Stimulated activated naive B cell treated with anti-CD40 and anti-IgM and Interleukin-4, amounts not matched to agents 10 μg/mL and 1 μg/mL and 100 μg/mL, for 72 hours (primary cell): Measurements from ENCODE around the gene AMTN.
A peak's percentile ranks its signal among the peaks of the same experiment; 100 is the strongest.
"Not testable (repeated sequence)": the region's sequence is repeated elsewhere in the genome, so short reads cannot be mapped to it uniquely, and the experiment has no call there.

Experiments
- ATAC-seq, 2 donors: fragments of 150-1000 bp; cut with Tn5 transposase; replicated peaks; 2 replicates each; pipeline ENCODE4 v1.10.0; 2021; ENCODE audit warnings: moderate library complexity in 1 of 2
- DNase-seq: peaks from one replicate; pipeline ENCODE4 v3.0.0; 2021
- H3K27ac Mint-ChIP-seq: one replicate; pipeline ENCODE4 v1.8.0; 2022; ENCODE audit warnings: mild to moderate bottlenecking, mixed read lengths
- H3K27me3 Mint-ChIP-seq, 2 donors: one replicate each; pipeline ENCODE4 v1.8.0; 2022; ENCODE audit warnings: mixed read lengths in 2 of 2
- H3K36me3 Mint-ChIP-seq, 2 donors: one replicate each; pipeline ENCODE4 v1.8.0; 2022; ENCODE audit warnings: mixed read lengths in 2 of 2, mild to moderate bottlenecking in 1 of 2
- H3K4me1 Mint-ChIP-seq, 2 donors: one replicate each; pipeline ENCODE4 v1.8.0; 2022; ENCODE audit warnings: mixed read lengths in 2 of 2, mild to moderate bottlenecking in 1 of 2
- H3K4me3 Mint-ChIP-seq, 2 donors: one replicate each; pipeline ENCODE4 v1.8.0; 2022; ENCODE audit warnings: mild to moderate bottlenecking in 2 of 2, mixed read lengths in 2 of 2, moderate library complexity in 1 of 2
- H3K9me3 Mint-ChIP-seq, 2 donors: one replicate each; pipeline ENCODE4 v1.8.0; 2022; ENCODE audit warnings: mixed read lengths in 2 of 2, mild to moderate bottlenecking in 1 of 2

Gene AMTN

DNA sequence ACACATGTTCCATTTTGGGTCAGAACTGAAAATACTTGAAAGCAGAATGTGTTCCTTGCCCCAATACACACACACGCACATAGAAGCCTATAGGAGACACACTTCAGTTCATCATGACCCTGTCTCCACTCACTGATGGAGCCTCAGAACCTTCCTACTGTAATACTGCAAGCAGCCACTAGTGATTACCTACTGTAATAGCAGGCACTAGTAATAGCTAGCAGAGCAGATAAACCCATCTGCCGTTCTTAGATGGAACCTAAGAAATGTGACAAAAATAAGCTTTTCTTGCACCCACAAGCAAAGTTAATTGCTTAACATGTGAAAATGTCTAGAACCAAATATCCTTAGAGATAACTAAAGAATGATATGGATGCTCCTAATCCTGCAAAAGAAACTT lies 13.6 kb downstream of the AMTN start:
- H3K4me3 Mint-ChIP-seq: no peak overlapping the region
- H3K36me3 Mint-ChIP-seq: no peaks in the 10 kb centered on the region
- no peaks in the 10 kb centered on the region for H3K4me1 Mint-ChIP-seq
- H3K27ac Mint-ChIP-seq: no peak overlapping the region
- ATAC-seq: peak; percentile 45 to 63
- H3K27me3 Mint-ChIP-seq: peaks cover 11 to 15% of the 10 kb centered on the region in 2 donors
- DNase-seq: no peak
- H3K9me3 Mint-ChIP-seq: no peaks in the 10 kb centered on the region

DNA sequence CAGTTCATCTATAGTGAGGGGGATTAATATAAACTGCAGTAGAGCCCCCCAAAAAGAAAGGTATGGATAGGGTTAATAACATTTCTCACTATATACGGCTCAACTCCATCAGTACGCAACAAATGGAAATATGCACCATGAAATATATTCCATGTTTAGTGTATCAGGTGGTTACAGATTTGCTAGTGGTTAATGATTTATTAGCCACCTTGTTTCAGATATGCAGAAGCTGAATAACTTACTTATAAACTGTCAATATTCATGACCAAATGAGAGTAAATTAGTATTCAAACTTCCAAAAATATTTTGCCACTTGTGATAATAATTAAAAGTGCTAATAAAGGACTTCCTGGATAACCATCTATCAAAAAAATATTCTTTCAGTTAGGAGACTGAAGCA lies 14.8 kb downstream of the AMTN start:
- Mint-ChIP-seq H3K27me3 (peaks cover 11 to 15% of the 10 kb centered on the region in 2 donors), H3K4me1 (no peaks in the 10 kb centered on the region), H3K9me3 (no peaks in the 10 kb centered on the region), H3K4me3 (no peak overlapping the region), H3K36me3 (no peaks in the 10 kb centered on the region), H3K27ac (no peak overlapping the region)
- DNase-seq (no peak), ATAC-seq (no peak)

DNA sequence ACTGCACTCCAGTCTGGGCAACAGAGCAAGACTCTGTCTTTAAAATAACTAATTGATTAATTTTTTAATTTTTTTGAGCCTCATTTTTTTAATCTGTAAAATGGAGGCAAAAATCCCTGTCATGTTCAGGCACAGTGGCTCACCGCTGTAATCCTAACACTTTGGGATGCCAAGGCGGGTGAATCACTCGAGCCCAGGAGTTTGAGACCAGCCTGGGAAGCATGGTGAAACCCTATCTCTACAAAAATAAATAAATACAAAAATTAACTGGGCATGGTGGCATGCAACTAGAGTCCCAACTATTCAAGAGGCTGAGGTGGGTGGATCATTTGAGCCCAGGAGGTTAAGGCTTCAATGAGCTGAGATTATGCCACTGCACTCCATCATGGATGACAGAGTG lies 15.4 kb downstream of the AMTN start:
- Mint-ChIP-seq H3K27ac (no peak overlapping the region), H3K4me3 (no peak overlapping the region), H3K4me1 (no peaks in the 10 kb centered on the region)

DNA sequence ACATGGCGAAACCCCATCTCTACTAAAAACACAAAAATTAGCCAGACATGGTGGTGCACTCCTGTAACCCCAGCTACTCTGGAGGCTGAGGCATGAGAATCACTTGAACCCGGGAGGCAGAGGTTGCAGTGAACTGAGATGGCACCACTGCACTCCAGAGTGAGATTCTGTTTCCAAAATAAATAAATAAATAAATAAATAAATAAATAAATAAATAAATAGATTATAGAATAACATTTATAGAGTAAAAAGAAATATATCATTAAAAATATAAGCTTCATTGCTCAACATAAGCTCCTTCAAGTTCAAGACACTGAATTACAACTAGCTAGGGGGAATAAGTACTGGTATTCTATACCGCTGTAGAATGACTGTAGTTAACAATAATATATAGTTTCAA lies 16.5 kb downstream of the AMTN start:
- H3K27ac Mint-ChIP-seq, ATAC-seq, H3K4me1 Mint-ChIP-seq, H3K9me3 Mint-ChIP-seq, H3K36me3 Mint-ChIP-seq, H3K4me3 Mint-ChIP-seq, DNase-seq: not testable (repeated sequence)
- H3K27me3 Mint-ChIP-seq: peaks cover 11 to 15% of the 10 kb centered on the region in 2 donors

More for the DNA sequence above, 15.4 kb downstream of the AMTN start:
- no peaks in the 10 kb centered on the region for H3K36me3 Mint-ChIP-seq
- ATAC-seq: no peak
- no peaks in the 10 kb centered on the region for H3K9me3 Mint-ChIP-seq
- no peak for DNase-seq
- H3K27me3 Mint-ChIP-seq: peaks cover 11 to 15% of the 10 kb centered on the region in 2 donors

DNA sequence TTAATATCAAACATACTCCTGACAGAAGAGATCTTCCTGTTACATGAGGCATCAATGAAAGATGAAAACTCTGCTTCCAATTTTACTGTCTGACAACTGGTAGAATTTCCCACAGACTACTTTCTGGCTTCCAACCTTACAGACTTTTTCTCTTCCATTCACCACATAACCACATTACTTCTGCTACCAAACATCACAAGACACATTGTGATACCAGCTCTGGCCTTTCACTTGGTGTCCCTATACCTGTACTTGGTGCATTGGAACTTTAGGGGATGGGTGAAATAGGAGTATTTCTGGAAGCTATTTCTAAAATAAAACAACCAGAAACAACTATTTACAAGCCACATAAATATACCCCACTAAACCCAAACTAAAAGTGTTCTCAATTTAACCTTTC lies 20.5 kb downstream of the AMTN start:
- no peak for ATAC-seq
- Mint-ChIP-seq H3K9me3 (no peaks in the 10 kb centered on the region), H3K27me3 (peaks cover 9 to 12% of the 10 kb centered on the region in 2 donors), H3K4me1 (no peaks in the 10 kb centered on the region), H3K4me3 (no peak overlapping the region), H3K36me3 (no peaks in the 10 kb centered on the region), H3K27ac (no peak overlapping the region)
- no peak for DNase-seq

DNA sequence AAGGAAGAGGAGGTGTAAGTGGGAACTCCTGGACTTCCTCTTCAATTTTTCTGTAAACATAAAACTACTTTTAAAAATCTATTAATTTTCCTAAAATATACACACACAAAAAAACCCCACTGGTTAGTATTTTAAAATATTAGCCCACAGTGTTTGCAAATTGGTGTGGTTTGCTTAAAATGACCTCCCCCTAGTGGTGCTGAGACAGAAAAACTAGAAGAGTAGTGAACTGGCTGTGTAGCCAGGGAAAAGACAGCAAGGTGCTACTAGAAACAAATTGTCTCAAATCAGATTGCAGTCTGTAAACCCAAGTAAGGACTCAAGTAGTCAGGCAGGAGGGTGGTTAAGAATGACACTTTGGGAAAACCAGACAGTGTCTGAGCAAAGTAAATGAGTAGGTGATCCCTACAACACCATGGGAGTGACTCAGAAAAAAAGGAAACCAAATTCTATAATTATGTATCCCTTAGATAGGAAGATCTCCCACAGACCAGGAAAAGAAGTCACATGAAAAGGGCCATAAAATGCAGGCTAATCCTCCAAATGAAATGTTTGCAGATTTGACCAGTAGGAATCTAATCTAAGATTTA lies 26.0 kb downstream of the AMTN start:
- Mint-ChIP-seq H3K9me3 (no peaks in the 10 kb centered on the region), H3K36me3 (no peaks in the 10 kb centered on the region), H3K27me3 (peaks cover 12 to 20% of the 10 kb centered on the region in 2 donors), H3K4me3 (no peak overlapping the region), H3K4me1 (no peaks in the 10 kb centered on the region), H3K27ac (no peak overlapping the region)
- DNase-seq: no peak
- ATAC-seq: peak in 1 of 2 donors; percentile 42

DNA sequence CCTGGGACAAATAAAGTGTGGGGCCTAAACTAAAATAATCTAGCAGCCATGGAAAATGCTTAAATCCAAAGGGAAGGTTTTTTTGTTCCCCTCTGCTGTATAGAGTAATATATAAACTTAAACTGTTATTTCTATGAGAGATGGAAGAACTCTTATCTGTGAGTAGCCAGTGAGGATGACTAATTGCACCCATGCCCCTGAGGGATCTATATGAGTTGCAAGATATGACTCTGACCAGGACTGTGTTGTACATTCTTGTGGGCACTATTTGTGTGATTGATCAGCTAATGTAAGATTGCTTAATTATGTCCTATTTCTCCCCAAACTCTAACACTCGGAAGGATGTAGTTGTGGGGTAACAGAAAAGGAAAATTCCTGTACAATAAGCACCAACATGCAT lies 38.5 kb downstream of the AMTN start:
- H3K27me3 Mint-ChIP-seq: peaks cover 5 to 8% of the 10 kb centered on the region in 2 donors
- peaks cover 2 to 10% of the 10 kb centered on the region in 2 donors for H3K4me1 Mint-ChIP-seq
- ATAC-seq: no peak
- no peaks in the 10 kb centered on the region for H3K36me3 Mint-ChIP-seq
- no peak for DNase-seq
- no peak overlapping the region for H3K4me3 Mint-ChIP-seq
- no peak overlapping the region for H3K27ac Mint-ChIP-seq
- peaks cover 0 to 4% of the 10 kb centered on the region in 2 donors for H3K9me3 Mint-ChIP-seq

DNA sequence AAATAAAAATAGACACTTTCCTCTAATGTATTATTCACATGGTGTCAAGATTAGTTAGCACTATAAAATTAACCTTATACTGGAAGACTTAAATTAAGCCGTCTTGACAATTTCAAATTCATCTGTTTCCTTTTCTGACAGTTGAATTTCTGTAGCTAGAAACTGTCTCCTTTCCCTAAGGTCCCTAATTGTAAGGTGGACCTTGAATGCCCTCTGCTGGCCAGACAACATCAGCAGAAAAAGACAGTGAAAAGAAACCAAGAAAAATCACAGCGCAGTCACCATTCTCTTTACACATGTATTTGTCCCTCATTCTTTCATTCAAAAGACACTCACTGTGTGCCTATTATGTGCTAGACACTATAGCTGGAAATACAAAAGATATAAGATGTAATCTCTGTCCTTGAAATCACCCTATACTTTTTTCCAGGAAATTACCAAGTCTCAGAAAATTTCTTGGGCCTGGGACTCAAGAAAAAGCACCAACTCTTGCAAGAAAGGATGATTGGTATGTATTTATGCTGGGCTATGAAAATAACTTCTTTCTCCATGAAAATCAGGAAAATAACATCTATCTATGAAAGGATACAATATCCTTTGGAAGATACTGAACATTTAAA lies 41.0 kb downstream of the AMTN start:
- peaks cover 0 to 4% of the 10 kb centered on the region in 2 donors for H3K9me3 Mint-ChIP-seq
- no peak overlapping the region for H3K4me3 Mint-ChIP-seq
- H3K4me1 Mint-ChIP-seq: peaks cover 2 to 10% of the 10 kb centered on the region in 2 donors
- no peaks in the 10 kb centered on the region for H3K27me3 Mint-ChIP-seq
- ATAC-seq: peak; percentile 65 to 69
- no peak overlapping the region for H3K27ac Mint-ChIP-seq
- DNase-seq: peak; percentile 6
- H3K36me3 Mint-ChIP-seq: no peaks in the 10 kb centered on the region

DNA sequence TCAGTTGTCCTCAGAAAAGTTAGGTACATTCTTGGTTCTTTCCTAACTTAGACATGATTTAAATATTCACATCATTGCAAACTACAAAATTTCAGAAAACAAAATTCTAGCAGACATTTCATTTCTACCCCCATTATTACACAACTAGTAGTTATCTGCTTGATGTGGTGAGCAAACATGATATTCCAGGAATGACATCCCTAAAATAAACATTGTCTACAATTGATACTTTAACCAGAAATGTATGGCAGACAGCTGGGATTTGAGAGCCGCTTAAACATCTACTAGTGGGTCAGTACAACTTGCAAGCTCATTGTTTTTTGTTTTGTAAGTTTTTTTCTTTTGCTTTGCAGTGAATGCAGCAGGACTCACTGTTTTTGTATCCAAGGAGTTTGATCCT lies 41.6 kb downstream of the AMTN start:
- H3K4me1 Mint-ChIP-seq: peaks cover 2 to 10% of the 10 kb centered on the region in 2 donors
- H3K4me3 Mint-ChIP-seq: no peak overlapping the region
- peaks cover 0 to 4% of the 10 kb centered on the region in 2 donors for H3K9me3 Mint-ChIP-seq
- H3K36me3 Mint-ChIP-seq: no peaks in the 10 kb centered on the region
- no peak for ATAC-seq
- no peak overlapping the region for H3K27ac Mint-ChIP-seq
- no peak for DNase-seq
- no peaks in the 10 kb centered on the region for H3K27me3 Mint-ChIP-seq

DNA sequence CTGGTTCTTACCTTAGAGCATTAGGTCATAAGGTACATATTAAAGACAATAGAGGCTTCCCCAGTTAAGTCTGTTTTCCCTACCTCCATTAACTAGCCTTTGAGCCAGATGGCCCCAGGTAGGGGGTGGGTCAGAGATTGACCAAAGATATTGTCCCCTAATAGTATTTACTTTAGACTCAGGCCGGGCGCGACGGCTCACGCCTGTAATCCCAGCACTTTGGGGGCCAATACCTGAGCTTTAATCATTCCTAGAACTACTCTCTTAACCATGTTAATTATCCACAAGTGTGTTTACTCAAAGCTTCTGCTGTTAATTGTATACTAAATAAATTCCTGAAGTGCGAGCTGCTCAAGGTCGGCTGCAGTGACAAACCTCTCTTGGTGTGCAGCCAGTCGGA lies 45.7 kb downstream of the AMTN start:
- Mint-ChIP-seq H3K27me3 (peaks cover 6 to 10% of the 10 kb centered on the region in 2 donors), H3K9me3 (peaks cover 6 to 9% of the 10 kb centered on the region in 2 donors), H3K4me1 (peaks cover 0 to 3% of the 10 kb centered on the region in 2 donors), H3K27ac (no peak overlapping the region), H3K4me3 (no peak overlapping the region), H3K36me3 (no peaks in the 10 kb centered on the region)
- no peak for DNase-seq
- no peak for ATAC-seq

DNA sequence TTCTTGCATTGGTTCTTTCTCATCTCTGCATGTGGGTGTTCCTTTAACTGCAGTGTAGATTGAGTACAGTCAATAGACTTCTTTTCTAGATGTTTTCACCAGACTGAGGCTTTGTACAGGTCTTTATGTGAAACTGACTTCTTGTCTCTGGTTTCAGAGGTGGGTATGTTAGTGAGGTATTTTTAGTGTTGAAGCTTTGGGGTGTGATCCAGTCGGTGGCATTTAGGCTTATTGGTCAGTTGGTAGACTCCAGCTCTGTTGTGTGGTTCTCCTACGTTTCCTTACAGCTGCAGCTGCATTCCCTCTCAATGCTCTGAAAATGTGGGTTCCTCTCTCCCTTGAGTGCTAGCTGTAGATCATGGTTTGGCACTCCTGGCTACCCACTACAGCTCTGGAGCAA lies 52.4 kb downstream of the AMTN start:
- H3K9me3 Mint-ChIP-seq: peaks cover 6 to 15% of the 10 kb centered on the region in 2 donors
- no peak for DNase-seq
- no peaks in the 10 kb centered on the region for H3K4me1 Mint-ChIP-seq
- peaks cover 21 to 31% of the 10 kb centered on the region in 2 donors for H3K27me3 Mint-ChIP-seq
- H3K4me3 Mint-ChIP-seq: no peak overlapping the region
- no peak overlapping the region for H3K27ac Mint-ChIP-seq
- H3K36me3 Mint-ChIP-seq: no peaks in the 10 kb centered on the region
- ATAC-seq: no peak

DNA sequence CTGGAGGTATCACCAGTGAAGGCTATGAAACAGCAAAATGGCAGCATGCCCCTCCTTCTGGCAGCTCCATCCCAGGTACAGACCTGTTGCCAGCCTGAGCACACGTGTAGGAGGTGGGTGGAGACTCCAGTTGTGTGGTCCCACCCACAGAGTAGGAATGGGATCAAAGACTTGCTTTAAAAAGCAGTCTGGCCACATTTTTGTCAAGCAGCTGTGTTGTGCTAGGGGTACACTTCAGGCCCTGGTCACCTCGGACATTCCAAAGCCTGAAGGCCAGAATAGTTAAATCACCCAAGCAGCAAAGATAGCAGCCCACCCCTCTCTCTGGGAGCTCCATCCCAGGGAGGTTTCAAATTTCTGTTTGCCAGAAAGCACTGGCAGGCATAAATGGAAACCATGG lies 53.4 kb downstream of the AMTN start:
- no peak overlapping the region for H3K4me3 Mint-ChIP-seq
- H3K9me3 Mint-ChIP-seq: peaks cover 0 to 9% of the 10 kb centered on the region in 2 donors
- no peak for ATAC-seq
- no peaks in the 10 kb centered on the region for H3K4me1 Mint-ChIP-seq
- peaks cover 21 to 31% of the 10 kb centered on the region in 2 donors for H3K27me3 Mint-ChIP-seq
- no peak for DNase-seq
- no peak overlapping the region for H3K27ac Mint-ChIP-seq
- no peaks in the 10 kb centered on the region for H3K36me3 Mint-ChIP-seq

DNA sequence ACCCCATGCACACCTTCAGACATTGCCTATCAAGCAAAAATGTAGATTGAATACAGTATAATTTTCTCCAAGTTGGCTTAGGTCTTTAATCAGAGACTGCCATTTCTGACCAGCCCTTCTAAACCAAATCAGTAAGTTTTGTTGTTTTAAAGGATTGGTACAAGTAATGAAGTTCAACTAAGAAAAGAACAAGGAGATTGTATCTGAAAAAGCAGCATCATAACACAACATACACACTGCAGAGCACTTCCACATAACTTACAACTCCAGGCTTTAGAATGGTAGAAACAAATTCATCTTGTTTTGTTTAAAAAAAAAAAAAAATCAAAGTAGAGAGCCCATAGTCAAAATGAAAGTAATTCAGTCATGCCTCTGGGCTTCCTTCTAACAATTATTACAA lies 57.6 kb downstream of the AMTN start:
- peaks cover 3 to 5% of the 10 kb centered on the region in 2 donors for H3K9me3 Mint-ChIP-seq
- H3K27me3 Mint-ChIP-seq: peaks cover 6 to 8% of the 10 kb centered on the region in 2 donors
- no peak for ATAC-seq
- H3K36me3 Mint-ChIP-seq: peaks cover 0 to 2% of the 10 kb centered on the region in 2 donors
- H3K4me1 Mint-ChIP-seq: no peaks in the 10 kb centered on the region
- no peak overlapping the region for H3K27ac Mint-ChIP-seq
- DNase-seq: no peak
- no peak overlapping the region for H3K4me3 Mint-ChIP-seq

DNA sequence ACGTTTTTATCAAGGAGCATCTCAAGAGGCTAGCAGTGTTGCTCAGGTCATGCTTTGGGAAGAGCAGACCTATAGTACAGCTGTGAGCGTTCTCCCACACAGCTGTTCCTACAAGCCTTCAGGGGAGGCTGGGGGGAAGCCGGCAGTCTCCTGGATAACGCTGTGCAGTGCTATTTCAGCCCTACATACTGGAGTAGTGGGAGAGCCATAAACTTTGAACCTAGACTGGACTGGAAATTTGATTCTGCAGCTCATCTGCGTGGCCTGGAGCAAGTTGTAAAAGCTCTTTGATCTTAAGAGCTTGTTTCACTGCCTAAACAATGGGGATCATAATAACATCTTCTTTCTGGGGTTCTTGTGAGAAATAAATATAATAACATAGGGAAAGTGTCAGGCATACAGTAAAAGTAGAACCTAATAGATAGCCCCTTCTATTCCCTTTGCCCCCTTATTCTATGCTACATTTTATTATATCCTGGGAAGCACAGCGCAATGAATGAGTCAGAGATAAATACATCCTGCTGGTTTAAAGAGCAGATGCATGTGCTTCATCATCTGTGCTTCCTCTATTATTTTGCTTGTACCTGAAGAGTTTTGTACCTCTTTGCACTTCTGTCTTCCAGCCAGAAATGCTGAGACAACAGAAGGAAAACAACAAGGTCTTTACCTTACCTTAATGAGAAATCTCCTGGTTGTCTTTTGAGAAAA lies 59.0 kb downstream of the AMTN start:
- DNase-seq: no peak
- no peaks in the 10 kb centered on the region for H3K4me1 Mint-ChIP-seq
- ATAC-seq: no peak
- H3K9me3 Mint-ChIP-seq: peaks cover 3 to 5% of the 10 kb centered on the region in 2 donors
- H3K36me3 Mint-ChIP-seq: peaks cover 0 to 2% of the 10 kb centered on the region in 2 donors
- H3K27me3 Mint-ChIP-seq: peaks cover 0 to 4% of the 10 kb centered on the region in 2 donors
- H3K4me3 Mint-ChIP-seq: no peak overlapping the region
- no peak overlapping the region for H3K27ac Mint-ChIP-seq

DNA sequence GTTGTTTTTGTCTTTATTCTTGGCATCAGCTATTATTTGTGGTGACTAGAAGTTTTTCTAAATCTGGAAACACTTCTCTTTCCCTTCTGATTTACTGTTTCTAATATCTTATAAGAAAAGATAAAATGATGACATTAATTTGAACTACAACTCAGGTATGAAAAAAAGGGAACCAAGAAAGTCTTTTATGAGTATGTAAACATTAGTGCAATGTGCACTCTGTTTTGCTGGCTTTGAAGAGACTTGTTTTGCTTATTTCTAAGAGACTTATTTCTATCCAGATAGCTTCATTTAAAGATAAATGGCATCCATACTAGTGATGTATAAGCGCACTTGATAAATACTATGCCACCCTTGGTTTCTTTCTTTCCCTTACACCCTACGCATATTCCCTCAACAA lies 63.6 kb downstream of the AMTN start:
- H3K27ac Mint-ChIP-seq: no peak overlapping the region
- DNase-seq (no peak), ATAC-seq (no peak)
- no peak overlapping the region for H3K4me3 Mint-ChIP-seq
- peaks cover 4 to 6% of the 10 kb centered on the region in 2 donors for H3K27me3 Mint-ChIP-seq
- no peaks in the 10 kb centered on the region for H3K4me1 Mint-ChIP-seq
- H3K9me3 Mint-ChIP-seq: peaks cover 1 to 5% of the 10 kb centered on the region in 2 donors
- peaks cover 0 to 2% of the 10 kb centered on the region in 2 donors for H3K36me3 Mint-ChIP-seq
